Endometrial microvascular endothelial cells (primary cell): ENCODE data around the gene GPX4. TPM values are rescaled to one million over a fixed set of nuclear protein-coding genes. Genes with fewer than 3 reads are reported as not detected.

ENCODE experiments used
- in situ Hi-C: cut with HindIII; loops from 2 replicates; pipeline ENCODE4 v1.10.0; 2017; ENCODE audit warnings: low sequenced_read_pairs, low pct_unique_long_range_greater_than_20kb; ENCODE audit errors: inconsistent ontology term
- total RNA-seq: library from RNA; depleted of rRNA; stranded (reverse); fragments of >200 nt; gene quantifications from one replicate; pipeline ENCODE4 v1.2.3, GENCODE V29; 2015; ENCODE audit errors: inconsistent ontology term

GPX4 gene
- total RNA-seq, 1 donor from 2014 or later: 459 TPM

GRCh38 chr19:1094978-1095701, 8.7 kb upstream of the GPX4 start, which contains the start of gene POLR2E:
TSS of gene POLR2E (minus strand) at chr19:1095375. CDS start at chr19:1095315, 60 bp downstream.
- in situ Hi-C loops: no loop called here

DNA sequence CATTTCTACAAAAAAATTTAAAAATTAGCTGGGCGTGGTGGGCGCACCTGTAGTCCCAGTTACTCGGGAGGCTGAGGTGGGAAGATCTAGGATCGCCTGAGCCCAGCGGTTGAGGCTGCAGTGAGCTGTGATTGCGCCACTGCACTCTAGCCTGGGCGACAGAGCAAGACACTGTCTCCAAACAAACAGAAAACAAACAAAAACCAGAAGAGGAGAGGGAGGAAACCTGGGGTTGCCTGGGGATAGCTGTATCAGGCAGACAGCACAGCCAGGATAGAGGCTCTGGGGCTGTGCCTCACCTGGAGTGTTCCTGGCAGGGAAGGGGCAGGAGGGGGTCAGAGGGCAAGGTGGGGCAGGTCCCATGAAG, 6.0 kb upstream of the GPX4 start:
- in situ Hi-C loops: no loop called here

DNA sequence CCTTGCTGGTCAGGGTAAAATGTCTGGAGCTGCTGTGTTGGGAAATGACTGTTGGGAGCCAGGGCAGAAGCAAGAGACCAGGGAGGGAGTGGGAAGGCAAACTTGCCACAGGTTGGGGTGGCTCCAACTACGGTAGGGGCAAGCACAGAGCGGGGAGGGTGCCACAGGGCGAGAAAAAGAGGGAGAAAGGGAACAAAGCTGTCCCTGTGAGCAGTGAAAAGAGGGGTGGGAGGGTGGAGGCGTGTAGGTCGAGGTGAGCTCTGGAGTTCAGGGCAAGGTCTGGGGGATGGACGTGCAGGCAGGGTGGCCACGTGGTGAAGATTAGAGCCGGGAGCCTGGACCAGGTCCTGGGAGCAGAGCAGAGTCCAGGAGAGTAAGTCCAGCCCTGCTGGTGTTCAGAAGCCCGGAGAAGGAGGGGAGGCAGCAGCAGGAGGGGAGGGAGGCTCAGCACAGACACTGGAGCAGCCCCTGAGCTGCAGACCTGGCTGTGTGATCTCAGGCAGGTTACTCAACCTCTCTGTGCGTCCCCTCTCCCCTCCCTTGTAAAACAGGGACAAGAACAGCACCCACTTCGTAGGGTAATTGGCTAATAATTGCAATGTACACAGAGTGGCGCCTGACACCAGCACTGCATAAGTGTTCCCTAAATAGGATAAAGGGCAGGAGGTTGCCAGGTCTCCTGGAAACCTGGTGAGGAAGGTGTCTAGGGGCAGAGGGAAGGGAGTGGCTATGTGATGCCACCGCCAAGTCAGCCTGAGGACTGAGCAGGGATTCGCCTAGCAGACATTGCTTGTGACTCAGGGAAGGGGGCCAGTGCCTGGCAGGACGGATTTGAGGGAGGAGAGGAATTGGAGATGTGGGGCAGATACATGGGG, 5.4 kb upstream of the GPX4 start:
- in situ Hi-C loops: no loop called here

DNA sequence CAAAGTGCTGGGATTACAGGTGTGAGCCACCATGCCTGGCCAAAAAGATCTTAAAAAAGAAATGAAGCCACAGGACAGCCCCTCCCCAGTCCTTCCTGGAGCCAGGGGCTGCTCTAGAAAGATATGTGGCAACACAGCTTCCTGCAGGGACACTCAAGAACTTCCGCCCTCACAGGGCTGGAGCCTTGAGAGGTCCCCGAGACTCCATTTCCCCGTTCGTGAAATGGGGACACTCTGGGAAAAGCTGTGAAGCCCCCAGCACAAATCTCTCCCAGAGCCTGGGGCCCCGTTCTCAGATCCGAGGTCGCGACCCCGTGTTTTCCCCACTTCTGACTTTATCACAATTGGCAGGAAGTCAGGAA, 2.5 kb upstream of the GPX4 start:
- in situ Hi-C loops: no loop called here

DNA sequence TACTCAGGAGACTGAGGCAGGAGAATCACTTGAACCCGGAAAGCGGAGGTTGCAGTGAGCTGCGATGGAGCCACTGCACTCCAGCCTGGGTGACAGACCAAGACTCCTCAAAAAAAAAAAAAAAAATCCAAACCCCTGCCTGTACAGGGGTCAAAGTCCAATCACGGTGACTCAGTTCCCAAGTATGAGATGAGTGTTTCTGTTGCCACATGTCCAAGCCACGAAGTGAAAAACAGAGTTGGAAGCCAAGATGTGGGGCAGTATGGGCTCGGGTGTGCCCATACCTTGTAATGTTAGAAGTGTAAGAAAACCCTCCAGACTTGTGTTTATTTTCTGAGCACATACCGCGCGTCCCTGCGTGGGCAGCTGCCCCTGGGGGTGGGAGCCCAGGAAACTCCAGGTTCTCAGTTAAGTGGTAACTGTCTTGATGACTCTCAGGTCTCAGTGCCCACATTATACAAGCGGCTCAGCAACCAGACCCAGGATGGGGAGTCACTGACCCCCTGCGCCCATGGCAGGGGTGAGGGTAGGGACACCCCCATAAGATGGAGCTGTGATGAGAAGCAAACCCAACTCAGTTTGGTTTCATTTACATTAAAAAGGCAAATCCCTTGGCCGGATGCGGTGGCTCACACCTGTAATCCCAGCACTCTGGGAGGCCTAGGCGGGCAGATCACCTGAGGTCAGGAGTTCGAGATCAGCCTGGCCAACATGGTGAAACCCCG, 1.2 kb upstream of the GPX4 start:
- in situ Hi-C loops: no loop called here

DNA sequence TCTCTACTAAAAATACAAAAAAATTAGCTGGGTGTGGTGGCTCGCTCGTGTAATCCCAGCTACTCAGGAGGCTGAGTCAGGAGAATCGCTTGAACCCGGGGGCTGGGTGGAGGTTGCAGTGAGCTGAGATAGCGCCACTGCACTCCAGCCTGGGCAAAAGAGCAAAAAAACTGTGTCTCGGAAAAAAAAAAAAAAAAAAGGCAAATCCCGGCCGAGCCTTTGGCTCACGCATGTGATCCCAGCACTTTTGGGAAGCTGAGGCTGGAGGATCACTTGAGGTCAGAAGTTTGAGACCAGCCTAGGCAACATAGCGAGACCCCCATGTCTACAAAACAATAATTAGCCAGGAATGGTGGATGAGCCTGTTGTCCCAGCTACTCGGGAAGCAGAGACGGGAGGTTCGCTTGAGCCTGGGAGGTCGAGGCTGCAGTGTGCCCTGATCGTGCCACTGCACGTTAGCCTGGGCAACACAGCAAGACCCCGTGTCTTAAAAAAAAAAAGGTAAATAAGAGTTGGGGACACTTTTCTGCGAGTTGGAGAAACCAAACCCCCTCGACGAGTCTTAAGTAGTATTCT, 574 bp upstream of the GPX4 start:
- in situ Hi-C loops: no loop called here

DNA sequence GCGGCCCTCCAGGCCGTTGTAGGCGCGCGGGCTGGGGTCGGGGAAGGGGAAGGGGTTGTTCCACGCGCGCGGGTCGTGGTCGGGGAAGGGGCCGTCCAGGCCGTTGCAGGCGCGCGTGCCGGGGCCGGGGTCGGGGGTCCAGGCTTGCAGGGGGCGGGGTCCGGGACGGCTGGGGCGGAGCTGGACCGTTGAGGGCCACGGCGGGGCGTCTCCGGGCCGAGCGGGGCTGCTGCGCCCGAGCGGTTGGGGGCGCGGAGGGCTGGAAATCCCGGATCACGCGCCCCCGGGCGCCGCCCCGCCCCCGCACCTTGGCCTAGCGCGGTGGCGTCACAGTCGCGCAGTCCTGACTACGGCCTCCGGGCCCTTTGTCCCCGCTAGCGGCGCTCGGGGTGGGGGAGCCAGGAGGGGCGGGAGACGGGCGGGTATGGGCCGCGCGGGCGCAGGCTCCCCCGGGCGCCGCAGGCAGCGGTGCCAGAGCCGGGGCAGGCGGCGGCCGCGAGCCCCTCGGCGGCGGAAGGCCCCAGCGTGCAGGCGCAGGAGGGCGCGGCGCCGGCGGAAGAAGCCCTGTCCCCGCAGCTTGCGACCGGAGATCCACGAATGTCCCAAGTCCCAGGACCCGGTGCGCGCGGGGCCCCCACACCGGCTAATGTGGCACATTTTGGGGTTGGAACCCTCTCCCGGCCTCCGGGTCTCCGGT, 665 bp downstream of the GPX4 start:
- in situ Hi-C loops: no loop called here

DNA sequence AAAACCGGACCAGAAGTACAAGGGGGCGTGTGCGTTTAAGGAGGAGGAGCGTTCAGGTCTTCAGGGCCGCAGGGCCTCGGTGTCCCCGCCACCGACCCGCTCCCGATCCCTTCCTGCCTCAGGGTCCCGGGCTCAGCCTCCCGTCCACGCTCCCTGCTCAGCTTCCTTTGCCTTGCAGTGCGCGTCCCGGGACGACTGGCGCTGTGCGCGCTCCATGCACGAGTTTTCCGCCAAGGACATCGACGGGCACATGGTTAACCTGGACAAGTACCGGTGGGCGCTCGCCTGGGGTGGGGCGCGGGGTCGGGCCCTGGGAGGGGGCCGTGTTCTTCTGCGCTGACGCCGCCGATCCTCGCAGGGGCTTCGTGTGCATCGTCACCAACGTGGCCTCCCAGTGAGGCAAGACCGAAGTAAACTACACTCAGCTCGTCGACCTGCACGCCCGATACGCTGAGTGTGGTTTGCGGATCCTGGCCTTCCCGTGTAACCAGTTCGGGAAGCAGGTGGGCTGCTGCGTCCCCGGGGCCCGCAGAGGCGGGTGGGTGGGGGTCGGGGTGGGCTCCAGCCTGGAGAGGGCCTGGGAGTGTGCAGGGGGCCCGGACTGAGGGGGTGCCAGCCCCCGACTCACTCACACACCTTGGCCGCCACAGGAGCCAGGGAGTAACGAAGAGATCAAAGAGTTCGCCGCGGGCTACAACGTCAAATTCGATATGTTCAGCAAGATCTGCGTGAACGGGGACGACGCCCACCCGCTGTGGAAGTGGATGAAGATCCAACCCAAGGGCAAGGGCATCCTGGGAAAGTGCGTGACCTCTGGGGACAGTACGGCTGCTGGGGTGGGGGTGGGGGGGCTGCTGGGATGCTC, 1.4 kb downstream of the GPX4 start:
- in situ Hi-C loops: no loop called here

DNA sequence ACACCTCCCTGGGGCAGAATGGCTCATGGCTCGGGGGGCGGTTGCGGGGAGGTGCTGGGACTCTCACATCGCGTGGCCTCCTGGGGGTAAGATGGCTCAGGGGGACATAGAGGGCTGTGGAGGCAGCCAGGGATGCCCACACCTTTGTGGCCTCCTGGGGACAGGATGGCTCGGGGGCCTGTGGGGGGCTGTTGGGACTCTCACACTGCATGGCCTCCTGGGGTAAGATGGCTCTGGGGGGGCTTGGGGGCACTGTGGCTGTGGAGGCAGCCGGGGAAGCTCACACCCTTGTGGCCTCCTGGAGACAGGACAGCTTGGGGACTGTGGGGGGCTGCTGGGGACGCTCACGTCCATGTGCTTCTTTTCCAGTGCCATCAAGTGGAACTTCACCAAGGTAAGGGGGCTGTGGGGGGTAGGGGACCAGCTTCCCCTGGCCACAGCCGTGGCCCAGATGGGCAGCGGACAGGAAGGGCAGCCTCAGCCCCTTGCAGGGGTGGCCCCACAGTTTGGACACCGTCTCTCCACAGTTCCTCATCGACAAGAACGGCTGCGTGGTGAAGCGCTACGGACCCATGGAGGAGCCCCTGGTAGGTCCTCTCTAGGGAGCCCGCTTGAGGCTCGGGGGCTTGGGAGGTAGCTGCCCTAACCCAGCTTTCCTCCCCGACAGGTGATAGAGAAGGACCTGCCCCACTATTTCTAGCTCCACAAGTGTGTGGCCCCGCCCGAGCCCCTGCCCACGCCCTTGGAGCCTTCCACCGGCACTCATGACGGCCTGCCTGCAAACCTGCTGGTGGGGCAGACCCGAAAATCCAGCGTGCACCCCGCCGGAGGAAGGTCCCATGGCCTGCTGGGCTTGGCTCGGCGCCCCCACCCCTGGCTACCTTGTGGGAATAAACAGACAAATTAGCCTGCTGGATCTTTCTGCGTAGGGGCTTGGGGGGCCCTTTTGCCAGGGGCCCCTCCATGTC, 2.4 kb downstream of the GPX4 start:
- in situ Hi-C loops: no loop called here

GRCh38 chr19:1106841-1107660, 3.3 kb downstream of the GPX4 start:
- in situ Hi-C loops: no loop called here

DNA sequence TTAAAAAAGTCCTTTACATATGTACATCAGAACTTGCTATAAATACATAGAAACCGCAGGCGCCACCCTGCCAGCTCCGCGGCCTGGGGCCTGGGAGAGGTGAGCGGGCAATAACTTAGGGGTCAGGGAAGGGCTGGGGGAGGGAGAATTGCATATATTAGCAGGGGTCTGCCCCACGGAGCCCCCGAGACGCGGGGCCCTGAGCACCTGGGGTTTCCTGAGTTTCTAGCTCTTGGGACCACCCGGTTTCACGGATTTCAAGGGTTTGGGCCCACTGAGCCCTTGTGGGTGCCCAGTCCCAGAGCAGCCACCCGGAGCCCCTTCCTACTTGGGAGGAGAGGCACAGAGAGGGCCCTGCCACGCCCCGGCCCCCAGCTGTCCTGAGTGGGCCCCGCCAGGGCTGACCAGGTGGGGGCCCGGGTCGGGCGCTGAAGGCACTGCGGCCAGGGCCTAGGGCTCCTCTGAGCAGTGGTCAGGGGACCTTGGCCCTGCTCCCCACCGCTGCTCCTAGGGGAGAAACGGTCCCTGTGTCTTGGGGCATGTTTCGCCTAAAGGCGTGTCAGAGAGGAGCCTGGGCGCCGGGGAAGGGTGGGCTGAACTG, 4.0 kb downstream of the GPX4 start:
- in situ Hi-C loops: no loop called here

DNA sequence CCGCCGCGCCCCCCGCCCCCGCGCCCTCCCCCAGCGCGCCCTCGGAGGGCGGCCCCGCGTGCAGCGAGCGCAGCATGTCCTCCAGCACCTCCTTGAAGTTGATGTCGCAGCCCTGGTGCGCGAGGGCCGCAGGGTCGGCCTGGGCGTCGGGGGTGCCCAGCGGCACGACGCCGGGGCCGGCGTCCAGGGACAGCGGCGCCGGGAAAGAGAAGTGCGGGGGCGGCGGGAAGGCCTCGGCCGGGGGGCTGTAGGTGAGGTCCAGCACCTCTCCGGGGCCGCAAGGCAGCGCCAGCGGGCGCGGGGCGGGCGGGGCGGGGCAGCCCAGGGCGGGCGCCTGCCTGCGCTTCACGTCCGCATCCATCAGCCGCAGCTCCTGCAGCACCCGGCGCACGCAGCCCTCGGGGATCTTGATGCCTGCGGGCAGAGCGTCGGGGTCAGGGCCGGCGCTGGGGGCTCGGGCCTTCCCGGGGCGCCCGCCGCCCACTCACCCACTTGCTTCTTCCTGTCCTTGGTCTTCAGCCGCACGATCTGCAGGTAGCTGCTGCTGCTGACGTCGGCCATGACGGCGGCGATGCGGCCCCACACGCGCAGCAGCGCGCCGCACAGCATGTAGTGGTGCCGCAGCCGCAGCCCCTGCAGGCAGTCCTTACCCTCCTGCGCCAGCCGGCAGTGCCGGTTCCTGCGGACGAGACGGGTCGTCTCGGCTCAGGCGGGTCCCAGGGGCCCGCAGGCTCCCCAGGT, 4.7 kb downstream of the GPX4 start:
- in situ Hi-C loops: no loop called here

DNA sequence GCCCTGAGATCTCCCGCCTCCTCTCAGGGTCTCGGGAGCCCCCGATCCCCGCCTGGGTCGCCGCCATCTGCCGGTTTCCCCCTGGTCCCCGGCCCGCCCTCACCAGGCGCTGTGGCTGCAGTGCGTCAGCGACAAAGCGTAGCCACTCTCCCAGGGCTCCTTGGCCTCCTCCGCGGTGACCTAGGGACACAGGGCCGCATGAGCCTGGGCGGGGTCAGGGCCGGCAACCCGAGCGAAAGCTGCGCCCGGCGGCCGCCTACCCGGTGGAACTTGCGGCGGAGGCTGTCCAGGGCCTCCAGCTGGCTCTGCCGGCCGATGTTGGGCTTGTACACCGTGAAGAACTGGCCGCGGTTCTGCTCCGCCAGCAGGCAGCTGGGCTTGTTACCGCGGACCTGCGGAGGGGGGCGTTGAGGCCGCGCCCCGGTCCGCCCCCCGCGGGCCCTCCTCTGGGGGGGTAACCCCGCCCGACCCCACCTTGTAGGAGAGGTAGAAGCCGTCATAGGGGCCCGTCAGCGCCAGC, 5.3 kb downstream of the GPX4 start:
- in situ Hi-C loops: no loop called here

DNA sequence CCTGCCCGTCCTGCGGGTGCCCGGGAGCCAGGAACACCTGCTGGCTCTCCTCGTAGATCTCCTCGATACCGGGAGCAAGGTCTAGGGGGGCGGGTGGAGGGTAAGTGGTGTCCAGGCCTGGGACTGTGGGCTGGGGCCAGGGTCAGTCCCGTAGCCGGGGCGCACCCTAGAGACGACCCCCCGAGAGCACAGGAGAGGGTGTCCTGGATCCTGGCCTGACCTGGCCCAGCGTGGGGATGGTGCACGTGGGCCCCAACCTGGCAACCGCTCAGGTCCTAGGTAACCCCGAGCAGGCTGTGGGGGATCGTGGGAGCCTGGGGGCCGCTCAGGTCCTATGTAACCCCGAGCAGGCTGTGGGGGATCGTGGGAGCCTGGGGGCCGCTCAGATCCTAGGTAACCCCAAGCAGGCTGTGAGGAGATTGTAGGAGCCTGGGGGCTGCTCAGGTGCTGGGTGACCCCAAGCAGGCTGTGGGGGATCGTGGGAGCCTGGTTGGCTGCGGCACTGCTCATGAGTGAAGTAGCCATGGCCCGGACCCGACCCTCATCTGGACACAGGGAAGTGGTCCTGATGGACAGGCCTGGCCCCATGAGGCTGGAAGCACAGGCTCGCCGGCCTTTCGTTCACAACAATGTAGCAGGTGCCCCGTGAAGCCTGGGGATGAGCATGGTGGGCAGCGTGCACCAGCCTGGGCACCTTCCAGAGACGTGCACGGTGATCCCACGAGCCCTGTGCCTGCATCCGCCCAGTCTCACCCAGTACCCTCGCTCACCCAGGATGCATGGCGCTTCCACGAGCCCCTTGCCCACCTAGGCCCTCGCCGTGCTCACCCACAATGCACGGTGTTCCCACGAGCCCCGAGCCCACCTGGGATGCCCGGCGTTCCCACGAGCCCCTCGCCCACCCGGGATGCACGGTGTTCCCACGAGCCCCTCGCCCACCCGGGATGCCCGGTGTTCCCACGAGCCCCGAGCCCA, 6.2 kb downstream of the GPX4 start:
- in situ Hi-C loops: no loop called here
